Measurements from ENCODE around the gene UBXN2A.

The UBXN2A gene

DNA sequence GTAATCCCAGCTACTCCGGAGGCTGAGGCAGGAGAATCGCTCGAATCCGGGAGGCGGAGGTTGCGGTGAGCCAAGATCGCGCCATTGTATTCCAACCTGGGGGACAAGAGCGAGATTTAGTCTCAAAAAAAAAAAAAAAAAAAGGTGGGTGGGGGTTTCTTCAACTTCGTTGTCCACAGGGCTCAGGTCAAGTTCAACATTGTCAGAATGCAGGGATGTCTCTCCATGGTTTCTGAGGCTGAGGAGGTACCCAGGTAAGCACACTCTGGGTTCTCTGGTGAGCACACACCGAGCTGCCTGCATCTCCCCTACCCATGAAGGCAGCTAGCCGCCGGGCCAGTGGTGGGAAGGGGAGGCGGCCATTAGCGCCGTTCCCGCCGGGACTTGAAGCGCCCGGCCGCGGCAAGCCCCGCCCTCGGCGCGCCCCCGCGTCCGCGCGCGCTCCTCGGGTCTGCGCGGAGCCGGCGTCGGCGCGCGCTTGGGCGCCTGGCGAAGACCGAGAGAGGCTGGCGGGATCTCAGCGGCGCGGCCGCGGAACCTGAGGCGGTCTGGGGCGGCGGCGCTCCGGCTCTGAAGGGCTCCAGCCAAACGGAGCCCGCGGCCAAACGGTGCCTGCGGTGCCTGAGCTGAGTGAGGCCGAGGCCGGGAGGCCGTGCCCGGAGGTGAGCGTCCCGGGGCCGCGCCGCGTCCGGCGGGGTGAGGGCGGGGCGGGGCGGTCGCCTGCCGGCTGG is at the start of gene UBXN2A:
TSS of gene UBXN2A (plus strand) at position 477 of the 731 bp plus-strand sequence. CDS start 17,852 bp downstream, outside the sequence.
- FAIRE-seq: no peak

DNA sequence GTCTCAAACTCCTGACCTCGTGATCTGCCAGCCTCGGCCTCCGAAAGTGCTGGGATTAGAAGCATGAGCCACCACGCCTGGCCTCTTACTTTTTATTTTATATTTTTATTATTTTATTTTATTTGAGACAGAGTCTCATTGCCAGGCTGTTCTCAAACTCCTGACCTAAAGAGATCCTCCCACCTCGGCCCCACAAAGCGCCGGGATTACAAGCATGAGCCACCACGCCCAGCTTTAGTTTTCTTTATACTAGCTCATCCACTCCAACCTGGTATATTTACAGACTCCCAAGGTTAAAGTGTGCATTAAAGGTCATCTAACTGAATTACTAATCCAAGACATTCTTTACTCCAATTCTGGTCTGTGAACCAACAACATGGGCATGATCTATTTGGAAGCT is 40.1 kb upstream of the UBXN2A start:
- FAIRE-seq: no peak

DNA sequence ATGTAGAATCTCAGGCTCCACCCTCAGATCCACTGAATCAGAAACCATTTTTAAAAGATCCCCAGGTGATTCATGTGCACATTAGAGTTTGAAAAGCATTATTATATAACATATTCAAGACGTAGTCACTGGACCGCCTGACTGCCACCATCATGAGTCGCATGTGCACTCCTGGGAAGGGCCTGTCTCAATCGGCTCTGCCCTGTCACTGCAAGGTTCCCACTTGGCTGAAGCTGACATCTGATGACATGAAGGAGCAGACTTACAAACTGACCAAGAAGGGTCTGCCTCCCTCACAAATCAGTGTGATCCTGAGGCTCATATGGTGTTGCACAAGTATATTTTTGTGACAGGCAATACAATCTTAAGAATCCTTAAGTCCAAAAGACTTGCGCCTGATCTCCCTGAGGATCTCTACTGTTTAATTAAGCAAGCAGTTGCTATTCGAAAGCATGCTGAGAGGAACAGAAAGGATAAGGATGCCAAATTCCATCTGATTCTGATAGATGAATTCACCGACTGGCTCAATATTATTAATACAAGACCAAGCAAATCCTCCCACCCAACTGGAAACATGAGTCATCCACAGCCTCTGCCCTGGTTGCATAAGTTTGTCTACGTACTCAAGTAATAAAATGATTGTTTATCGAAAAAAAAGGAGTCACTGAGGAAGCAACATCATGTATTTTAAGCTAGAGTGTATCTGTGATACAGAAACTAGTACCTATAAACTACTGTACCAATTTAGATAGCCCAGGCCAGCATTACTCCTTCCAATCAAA is 39.5 kb upstream of the UBXN2A start:
- FAIRE-seq: no peak

DNA sequence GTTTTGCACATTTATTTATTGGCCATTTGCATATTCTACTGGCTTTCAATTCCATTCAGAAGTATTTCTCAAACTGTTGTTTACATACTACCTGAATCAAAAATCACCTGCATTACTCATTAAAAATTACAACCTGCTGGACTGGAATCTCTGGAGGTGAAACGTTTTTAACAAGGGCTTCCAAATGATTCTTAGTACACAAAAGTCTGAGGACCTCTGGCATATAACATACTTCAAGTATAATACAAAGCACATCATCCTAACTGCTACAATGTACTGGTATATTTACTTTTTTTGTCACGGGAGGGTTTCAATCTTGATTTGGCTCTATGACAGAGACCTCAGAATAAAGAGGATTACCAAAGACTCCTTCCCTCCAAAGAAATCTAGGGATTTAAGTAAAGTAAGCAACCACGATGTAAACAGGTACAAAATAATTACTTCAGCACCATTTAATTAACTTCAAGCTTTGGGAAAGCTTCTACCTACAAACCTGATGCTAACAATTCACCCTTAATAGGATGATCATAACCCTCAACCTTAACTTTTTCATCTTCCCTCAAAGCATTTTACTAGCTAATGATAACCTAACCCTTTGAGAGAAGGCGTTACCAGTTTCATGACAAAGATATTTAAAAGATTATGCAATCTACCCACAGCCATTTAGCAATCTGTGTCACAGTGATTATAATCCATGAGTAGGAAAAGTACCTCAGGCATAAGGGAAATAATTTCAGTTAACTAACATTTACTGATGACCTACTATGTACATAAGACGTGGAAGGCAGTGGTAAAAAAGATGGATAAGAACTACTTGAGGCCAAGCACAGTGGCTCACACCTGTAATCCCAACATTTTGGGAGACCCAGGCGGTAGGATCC is 38.1 kb upstream of the UBXN2A start:
- FAIRE-seq: no peak

DNA sequence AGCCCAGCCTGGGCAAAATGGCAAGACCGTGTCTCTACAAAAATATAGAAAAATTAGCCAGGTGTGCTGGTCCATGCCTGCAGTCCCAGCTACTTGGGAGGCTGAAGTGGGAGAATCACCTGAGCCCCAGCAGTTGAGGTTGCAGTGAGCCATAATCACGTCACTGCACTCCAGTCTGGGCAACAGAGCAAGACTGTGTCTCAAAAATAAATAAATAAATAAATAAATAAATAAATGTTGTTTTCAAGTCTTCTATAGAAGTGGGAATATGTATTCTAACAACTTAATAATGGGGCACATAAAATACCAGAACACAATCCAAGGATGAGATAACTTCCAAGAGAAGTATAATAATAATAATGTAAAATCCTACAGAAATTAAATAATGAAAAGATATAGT is 37.2 kb upstream of the UBXN2A start:
- no peak for FAIRE-seq

DNA sequence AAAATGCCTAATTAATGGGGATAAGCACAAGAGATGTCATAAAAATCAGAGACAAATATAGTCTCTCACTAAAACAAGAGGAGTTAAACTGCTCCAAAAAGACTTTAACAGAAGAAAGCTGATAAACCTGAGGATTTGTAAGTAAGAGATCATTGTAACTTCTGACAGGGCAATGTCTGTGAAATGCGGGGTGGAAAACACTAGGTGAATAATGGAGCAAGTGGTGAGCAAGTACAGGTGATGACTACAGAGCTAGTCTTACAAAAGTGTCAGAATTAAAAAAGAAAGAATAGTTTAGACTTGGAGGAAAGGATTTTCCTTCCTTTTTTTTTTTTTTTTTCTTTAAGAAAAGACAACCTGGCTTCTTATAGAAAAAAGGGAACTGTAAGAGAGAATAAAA is 36.0 kb upstream of the UBXN2A start:
- FAIRE-seq: no peak

- no peak for FAIRE-seq
Measured at GRCh38 chr2:23904692-23905091, 35.6 kb upstream of the UBXN2A start.

DNA sequence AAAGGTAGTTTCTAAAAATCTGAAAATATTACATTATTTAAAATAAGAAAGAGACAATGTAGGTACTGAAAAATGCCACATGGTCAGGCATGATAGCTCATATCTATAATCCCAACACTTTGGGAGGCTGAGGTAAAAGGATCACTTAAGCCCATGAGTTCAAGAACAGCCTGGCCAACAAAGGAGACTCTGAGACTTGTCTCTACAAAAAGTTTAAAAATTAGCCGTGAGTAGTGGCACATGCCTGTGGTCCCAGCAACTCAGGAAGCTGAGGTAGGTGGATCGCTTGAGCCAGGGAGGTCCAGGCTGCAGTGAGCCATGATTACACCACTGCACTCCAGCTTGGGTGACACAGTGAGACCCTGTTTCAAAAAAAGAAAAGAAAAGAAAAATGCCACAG is 35.1 kb upstream of the UBXN2A start:
- no peak for FAIRE-seq

- no peak for FAIRE-seq
Measured at GRCh38 chr2:23912054-23912453, 28.2 kb upstream of the UBXN2A start.

GRCh38 chr2:23915327-23915726 is 24.9 kb upstream of the UBXN2A start:
- FAIRE-seq: no peak

- FAIRE-seq: no peak
Measured at GRCh38 chr2:23916727-23917405, 23.4 kb upstream of the UBXN2A start.

- FAIRE-seq: no peak
Measured at GRCh38 chr2:23918837-23919489, 21.3 kb upstream of the UBXN2A start.

GRCh38 chr2:23924589-23925359 is 15.5 kb upstream of the UBXN2A start:
- no peak for FAIRE-seq

GRCh38 chr2:23925702-23926289 is 14.5 kb upstream of the UBXN2A start:
- FAIRE-seq: no peak

DNA sequence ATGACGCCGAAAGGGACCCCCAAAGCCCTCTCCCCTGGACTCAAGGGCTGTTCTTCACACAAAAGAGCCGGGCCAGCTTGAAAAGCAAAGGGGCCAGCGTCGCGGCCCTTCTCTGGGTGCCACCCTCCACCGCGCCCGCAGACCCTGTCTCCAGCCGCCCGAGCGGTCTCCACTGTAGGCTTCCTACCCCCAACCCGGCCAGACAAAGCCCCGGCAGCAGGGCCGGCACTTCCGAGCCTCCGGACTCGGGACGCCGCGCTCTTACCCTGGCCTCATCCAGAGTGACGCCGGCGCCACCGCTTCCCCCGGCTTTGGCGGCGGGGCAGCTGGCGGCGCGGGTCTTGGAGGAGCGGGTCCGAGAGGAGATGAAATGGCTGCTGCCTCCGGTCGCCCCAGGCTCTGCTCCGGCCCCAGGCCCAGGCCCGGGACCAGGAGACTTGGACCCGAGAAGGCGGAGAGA is 13.9 kb upstream of the UBXN2A start:
- no peak for FAIRE-seq

GRCh38 chr2:23926750-23927571 is 13.3 kb upstream of the UBXN2A start, which contains the start of gene ATAD2B:
TSS of gene ATAD2B (minus strand) at chr2:23927123. CDS start at chr2:23926770, 353 bp downstream.
- FAIRE-seq: no peak

- no peak for FAIRE-seq
Measured at GRCh38 chr2:23934259-23934658, 6.0 kb upstream of the UBXN2A start.

GRCh38 chr2:23940718-23941620 is 706 bp downstream of the UBXN2A start:
- no peak for FAIRE-seq

DNA sequence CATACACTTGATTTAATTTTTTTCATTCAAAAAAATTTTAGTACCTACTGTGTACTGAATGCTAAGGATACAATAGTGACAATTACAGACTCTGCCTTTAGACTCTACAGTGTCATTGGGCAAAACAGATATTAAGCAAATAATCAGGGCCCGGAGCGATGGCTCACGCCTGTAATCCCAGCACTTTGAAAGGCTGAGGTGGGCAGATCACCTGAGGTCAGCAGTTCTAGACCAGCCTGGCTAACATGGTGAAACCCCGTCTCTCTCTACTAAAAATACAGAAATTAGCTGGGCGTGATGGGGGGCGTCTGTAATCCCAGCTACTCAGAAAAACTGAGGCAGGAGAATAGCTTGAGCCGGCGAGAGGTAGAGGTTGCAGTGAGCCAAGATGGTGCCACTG is 1.4 kb downstream of the UBXN2A start:
- no peak for FAIRE-seq

Data from colon (tissue), 2 donors.